Hepatocyte (in vitro differentiated cells): ENCODE measurements around the gene MSLN. TPM values are rescaled to one million over a fixed set of nuclear protein-coding genes. Genes with fewer than 3 reads are reported as not detected.

ENCODE experiments used
- DNase-seq: peaks from one replicate; pipeline ENCODE4 v3.0.0-alpha.2; 2016; ENCODE audit warnings: low spot score
- H2AFZ ChIP-seq: fragments of 200-600 bp; sonication (generic); 2 replicates; pipeline ENCODE4 v1.6.0; 2016; ENCODE audit warnings: antibody characterized with exemption, mild to moderate bottlenecking
- H3K27ac ChIP-seq: fragments of 200-600 bp; sonication (generic); 2 replicates; pipeline ENCODE4 v1.5.1; 2016; ENCODE audit warnings: mild to moderate bottlenecking
- H3K27me3 ChIP-seq: fragments of 200-600 bp; sonication (generic); 2 replicates; pipeline ENCODE4 v1.6.1; 2016
- H3K36me3 ChIP-seq: fragments of 200-600 bp; sonication (generic); replicated peaks from 2 replicates; pipeline ENCODE4 v1.5.1; 2016; ENCODE audit warnings: low read depth; ENCODE audit not compliant: insufficient read depth
- H3K4me1 ChIP-seq: fragments of 200-600 bp; sonication (generic); 2 replicates; pipeline ENCODE4 v1.5.1; 2016; ENCODE audit warnings: mild to moderate bottlenecking, moderate library complexity; ENCODE audit not compliant: insufficient read depth
- H3K4me2 ChIP-seq: fragments of 200-600 bp; sonication (generic); 2 replicates; pipeline ENCODE4 v1.6.0; 2016
- H3K4me3 ChIP-seq: fragments of 200-600 bp; sonication (generic); 2 replicates; pipeline ENCODE4 v1.5.1; 2016; ENCODE audit warnings: mild to moderate bottlenecking
- H3K79me2 ChIP-seq: fragments of 200-600 bp; sonication (generic); 2 replicates; pipeline ENCODE4 v1.6.0; 2017; ENCODE audit warnings: mild to moderate bottlenecking
- H3K9me2 ChIP-seq: fragments of 200-600 bp; sonication (generic); replicated peaks from 2 replicates; pipeline ENCODE4 v1.6.0; 2017; ENCODE audit warnings: mild to moderate bottlenecking; ENCODE audit not compliant: insufficient read depth
- H3K9me3 ChIP-seq: fragments of 200-600 bp; sonication (generic); 2 replicates; pipeline ENCODE4 v1.5.1; 2016; ENCODE audit warnings: low read depth, mild to moderate bottlenecking
- H4K20me1 ChIP-seq: fragments of 200-600 bp; sonication (generic); 2 replicates; pipeline ENCODE4 v1.6.0; 2016; ENCODE audit warnings: mild to moderate bottlenecking; ENCODE audit not compliant: insufficient read depth, poor library complexity, severe bottlenecking
- EZH2 ChIP-seq: fragments of 200-600 bp; sonication (generic); IDR thresholded peaks from 2 replicates; pipeline ENCODE4 v1.6.1; 2016; ENCODE audit warnings: antibody characterized with exemption, mild to moderate bottlenecking, borderline replicate concordance
- EZH2phosphoT487 ChIP-seq: fragments of 200-600 bp; sonication (generic); IDR thresholded peaks from one replicate; pipeline ENCODE4 v1.6.1; 2018; ENCODE audit warnings: antibody characterized with exemption, mild to moderate bottlenecking, low read depth, moderate library complexity; ENCODE audit not compliant: unreplicated experiment, severe bottlenecking
- WGBS: methylation state at CpG from one replicate; pipeline ENCODE4 v1.1.6; 2016; ENCODE audit warnings: low lambda C conversion rate; ENCODE audit errors: missing lambda C conversion rate; 5-methylcytosine and 5-hydroxymethylcytosine counted together
- polyA plus RNA-seq: library from polyadenylated mRNA; unstranded; fragments of >200 nt; fragmentation: Nextera tagmentation; extraction: Ambion mirVana; gene quantifications from 2 replicates; pipeline ENCODE4 v1.2.1, GENCODE V29; 2016
- total RNA-seq: library from RNA; depleted of rRNA; stranded (reverse); fragments of >200 nt; gene quantifications from 2 replicates; pipeline ENCODE4 v1.2.3, GENCODE V29; 2014
- TF ChIP-seq, protein P1 (sequence below): fragments of 200-600 bp; sonication (generic); IDR thresholded peaks from 2 replicates; pipeline ENCODE4 v1.5.1; 2016; ENCODE audit warnings: antibody characterized with exemption, mild to moderate bottlenecking; ENCODE audit not compliant: poor library complexity

Gene MSLN
- total and polyA plus RNA-seq, 2 experiments from 2014 or later: 2.4 to 8.0 TPM

DNA sequence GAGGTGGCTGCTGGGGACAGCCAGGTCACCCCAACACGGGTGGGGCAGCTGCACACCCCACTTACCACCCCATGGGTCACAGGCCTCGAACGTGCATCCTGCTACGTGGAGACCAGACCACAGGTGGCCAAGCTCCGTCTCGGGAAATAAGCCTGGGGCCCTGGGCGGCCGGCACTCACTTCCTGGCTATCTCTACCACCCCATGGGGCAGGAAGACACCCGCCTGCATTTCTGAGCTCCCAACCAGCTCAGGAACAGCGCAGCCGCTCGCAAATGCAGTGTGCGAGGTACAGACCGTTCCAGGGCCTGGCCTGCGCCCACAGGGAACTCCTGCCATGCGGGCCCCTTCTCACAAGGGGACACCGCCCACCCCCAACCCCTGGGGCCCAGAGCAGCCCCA is 44.9 kb downstream of the MSLN start:
- H3K9me3 ChIP-seq: no peaks in the 10 kb centered on the region
- no peak for DNase-seq
- H4K20me1 ChIP-seq: no peaks in the 10 kb centered on the region
- WGBS: 92% methylated on average over 15 of the region's 17 CpGs
- H3K4me3 ChIP-seq: no peak overlapping the region
- no peaks in the 10 kb centered on the region for H3K36me3 ChIP-seq
- peaks cover under 1% of the 10 kb centered on the region for H3K4me1 ChIP-seq
- TF ChIP-seq, protein P1, sequence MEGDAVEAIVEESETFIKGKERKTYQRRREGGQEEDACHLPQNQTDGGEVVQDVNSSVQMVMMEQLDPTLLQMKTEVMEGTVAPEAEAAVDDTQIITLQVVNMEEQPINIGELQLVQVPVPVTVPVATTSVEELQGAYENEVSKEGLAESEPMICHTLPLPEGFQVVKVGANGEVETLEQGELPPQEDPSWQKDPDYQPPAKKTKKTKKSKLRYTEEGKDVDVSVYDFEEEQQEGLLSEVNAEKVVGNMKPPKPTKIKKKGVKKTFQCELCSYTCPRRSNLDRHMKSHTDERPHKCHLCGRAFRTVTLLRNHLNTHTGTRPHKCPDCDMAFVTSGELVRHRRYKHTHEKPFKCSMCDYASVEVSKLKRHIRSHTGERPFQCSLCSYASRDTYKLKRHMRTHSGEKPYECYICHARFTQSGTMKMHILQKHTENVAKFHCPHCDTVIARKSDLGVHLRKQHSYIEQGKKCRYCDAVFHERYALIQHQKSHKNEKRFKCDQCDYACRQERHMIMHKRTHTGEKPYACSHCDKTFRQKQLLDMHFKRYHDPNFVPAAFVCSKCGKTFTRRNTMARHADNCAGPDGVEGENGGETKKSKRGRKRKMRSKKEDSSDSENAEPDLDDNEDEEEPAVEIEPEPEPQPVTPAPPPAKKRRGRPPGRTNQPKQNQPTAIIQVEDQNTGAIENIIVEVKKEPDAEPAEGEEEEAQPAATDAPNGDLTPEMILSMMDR: no peak
- TF ChIP-seq EZH2 (no peak), EZH2phosphoT487 (no peak)
- H3K4me2 ChIP-seq: no peak overlapping the region
- H3K27ac ChIP-seq: no peak overlapping the region
- peaks cover 36% of the 10 kb centered on the region for H3K27me3 ChIP-seq
- no peaks in the 10 kb centered on the region for H3K9me2 ChIP-seq
- H2AFZ ChIP-seq: no peak overlapping the region
- peaks cover 10% of the 10 kb centered on the region for H3K79me2 ChIP-seq

DNA sequence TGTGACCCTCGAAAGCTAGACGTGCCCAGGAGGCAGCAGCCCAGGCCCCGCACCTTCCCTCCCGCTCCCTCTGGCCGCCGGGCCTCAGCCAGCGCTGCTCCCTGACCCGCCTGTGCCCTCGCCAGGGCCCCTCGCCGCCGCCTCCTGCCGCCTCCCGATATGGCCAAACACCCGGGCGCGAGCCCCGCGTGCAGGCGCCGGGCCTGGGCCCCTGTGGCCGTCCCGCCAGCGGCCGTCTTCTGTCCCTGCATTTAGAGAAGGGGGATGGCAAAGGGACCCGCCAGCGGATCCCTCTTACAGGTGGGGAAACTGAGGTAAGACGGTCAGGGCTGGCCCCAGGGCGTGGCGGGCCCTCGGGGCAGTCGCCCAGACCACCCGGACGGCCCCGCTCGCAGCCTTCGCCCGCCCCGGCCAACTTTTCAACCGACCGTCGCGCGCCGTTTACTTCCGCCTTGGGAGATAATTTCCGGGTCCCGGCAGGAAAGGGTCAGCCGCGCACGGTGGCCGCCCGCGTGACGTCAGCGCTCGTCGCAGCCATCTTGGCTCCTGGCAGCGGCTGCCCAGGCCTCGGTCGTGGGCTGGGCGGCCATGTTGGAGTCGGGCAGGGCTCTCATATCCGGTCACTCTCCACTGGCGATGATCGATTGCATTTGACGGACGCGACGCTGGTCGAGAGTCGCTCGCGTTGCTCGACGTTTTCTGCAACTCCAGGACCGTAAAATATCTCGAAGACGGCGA is 47.0 kb downstream of the MSLN start:
- H4K20me1 ChIP-seq: no peaks in the 10 kb centered on the region
- peak overlapping the region; percentile 96 for H3K27ac ChIP-seq
- peaks cover 16% of the 10 kb centered on the region for H3K27me3 ChIP-seq
- H3K4me1 ChIP-seq: no peaks in the 10 kb centered on the region
- WGBS: 2% methylated on average over 79 of the region's 80 CpGs
- peak; percentile 97 for DNase-seq
- TF ChIP-seq EZH2phosphoT487: no peak
- TF ChIP-seq EZH2: no peak
- TF ChIP-seq, protein P1: no peak
- peak overlapping the region; percentile 62 for H3K4me3 ChIP-seq
- H3K4me2 ChIP-seq: peak overlapping the region; percentile 98
- H3K79me2 ChIP-seq: peaks cover 10% of the 10 kb centered on the region
- no peaks in the 10 kb centered on the region for H3K9me3 ChIP-seq
- H2AFZ ChIP-seq: peak overlapping the region; percentile 78
- no peaks in the 10 kb centered on the region for H3K36me3 ChIP-seq
- H3K9me2 ChIP-seq: no peaks in the 10 kb centered on the region

DNA sequence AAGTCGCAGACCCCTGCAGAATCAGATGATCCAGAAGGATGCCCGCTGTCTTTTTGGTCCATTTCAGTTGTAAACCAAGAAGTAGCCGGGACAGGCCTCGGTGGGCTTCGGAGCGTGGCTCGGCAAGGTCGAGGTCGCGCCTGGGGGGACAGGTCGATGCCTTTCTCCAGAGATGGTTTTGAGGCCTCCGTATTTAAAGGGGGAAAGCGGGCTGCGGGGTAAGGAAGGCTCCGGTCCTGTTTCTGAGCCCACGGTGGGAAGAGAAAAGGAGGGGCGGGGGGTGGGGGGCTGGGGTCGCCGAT is 47.5 kb downstream of the MSLN start:
- H3K27me3 ChIP-seq: peaks cover 13% of the 10 kb centered on the region
- H3K79me2 ChIP-seq: peaks cover 10% of the 10 kb centered on the region
- H3K9me3 ChIP-seq: no peaks in the 10 kb centered on the region
- no peaks in the 10 kb centered on the region for H3K9me2 ChIP-seq
- peak overlapping the region; percentile 58 for H3K4me3 ChIP-seq
- no peaks in the 10 kb centered on the region for H4K20me1 ChIP-seq
- WGBS: 26% methylated on average over 16 of the region's 19 CpGs
- H3K36me3 ChIP-seq: no peaks in the 10 kb centered on the region
- H3K4me2 ChIP-seq: peak overlapping the region; percentile 84
- no peak overlapping the region for H3K27ac ChIP-seq
- TF ChIP-seq, protein P1: no peak
- TF ChIP-seq EZH2 (no peak), EZH2phosphoT487 (no peak)
- peak overlapping the region; percentile 78 for H2AFZ ChIP-seq
- no peak for DNase-seq
- H3K4me1 ChIP-seq: no peaks in the 10 kb centered on the region
